Thymus (tissue), 11 donors: ENCODE measurements around the gene INO80C. TPM values are rescaled to one million over a fixed set of nuclear protein-coding genes. Genes with fewer than 3 reads are reported as not detected.
"Not testable (repeated sequence)": the region's sequence is repeated elsewhere in the genome, so short reads cannot be mapped to it uniquely, and the experiment has no call there.

Source experiments
- DNase-seq, 9 donors: peaks; one replicate each; pipeline ENCODE4 v3.0.0-alpha.2; 2013; ENCODE audit warnings: low spot score in 9 of 9, low read depth in 6 of 9, missing footprints in 1 of 9
- H3K27ac ChIP-seq, 2 donors: one replicate each; pipeline ENCODE4 v1.5.1; 2013; ENCODE audit warnings: control low read depth in 1 of 2, low read depth in 1 of 2, low read length in 1 of 2, mild to moderate bottlenecking in 1 of 2, moderate library complexity in 1 of 2
- H3K27me3 ChIP-seq, 2 donors: one replicate each; pipeline ENCODE4 v1.5.1; 2013; ENCODE audit warnings: low read length in 1 of 2; ENCODE audit not compliant: control insufficient read depth in 2 of 2, insufficient read depth in 1 of 2
- H3K36me3 ChIP-seq, 2 donors: one replicate each; pipeline ENCODE4 v1.5.1; 2013; ENCODE audit warnings: low read length in 1 of 2, mild to moderate bottlenecking in 1 of 2, moderate library complexity in 1 of 2; ENCODE audit not compliant: control insufficient read depth in 2 of 2, insufficient read depth in 2 of 2
- H3K4me1 ChIP-seq, 2 donors: one replicate each; pipeline ENCODE4 v1.5.1; 2013; ENCODE audit warnings: low read length in 2 of 2; ENCODE audit not compliant: control insufficient read depth in 2 of 2, insufficient read depth in 2 of 2
- H3K4me3 ChIP-seq, 2 donors: one replicate each; pipeline ENCODE4 v1.5.1; 2013; ENCODE audit warnings: low read length in 2 of 2, control low read depth in 1 of 2, mild to moderate bottlenecking in 1 of 2
- H3K9me3 ChIP-seq, 2 donors: one replicate each; pipeline ENCODE4 v1.5.1; 2013; ENCODE audit warnings: low read length in 1 of 2, mild to moderate bottlenecking in 1 of 2; ENCODE audit not compliant: control insufficient read depth in 2 of 2, insufficient read depth in 1 of 2
- WGBS: extraction: QIAGEN DNeasy Blood & Tissue Kit; methylation state at CpG from one replicate; pipeline ENCODE4 v1.1.7; 2013; 5-methylcytosine and 5-hydroxymethylcytosine counted together
- polyA plus RNA-seq: library from polyadenylated mRNA; stranded (reverse); fragments of 200-250 nt; gene quantifications from one replicate; pipeline ENCODE4 v1.2.3, GENCODE V29; 2013
- total RNA-seq: library from RNA; stranded (reverse); fragments of 120-200 nt; gene quantifications from one replicate; pipeline ENCODE4 v1.2.4, GENCODE V29; 2013
- donor health status: healthy.

The INO80C gene
- total and polyA plus RNA-seq, 2 donors = 7.1 to 32.6 TPM

DNA sequence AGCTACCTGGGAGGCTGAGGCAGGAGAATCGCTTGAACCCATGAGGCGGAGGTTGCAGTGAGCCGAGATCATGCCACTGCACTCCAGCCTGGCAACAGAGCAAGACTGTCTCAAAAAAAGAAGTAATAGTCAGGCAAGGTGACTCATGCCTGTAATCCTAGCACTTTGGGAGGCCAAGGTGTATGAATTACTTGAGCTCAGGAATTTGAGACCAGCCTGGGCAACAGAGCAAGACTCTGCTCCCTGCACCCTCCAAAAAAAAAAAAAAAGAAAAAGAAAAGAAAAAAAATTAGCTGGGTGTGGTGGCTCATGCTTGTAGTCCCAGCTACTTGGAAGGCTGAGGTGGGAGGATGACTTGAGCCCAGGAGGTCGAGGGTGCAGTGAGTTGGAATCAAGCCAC is 44.7 kb downstream of the INO80C start:
- not testable (repeated sequence) for DNase-seq, H3K9me3 ChIP-seq, H3K27me3 ChIP-seq, H3K36me3 ChIP-seq, H3K4me3 ChIP-seq, H3K27ac ChIP-seq, H3K4me1 ChIP-seq
- WGBS = 92% methylated on average over 4 of the region's 4 CpGs

DNA sequence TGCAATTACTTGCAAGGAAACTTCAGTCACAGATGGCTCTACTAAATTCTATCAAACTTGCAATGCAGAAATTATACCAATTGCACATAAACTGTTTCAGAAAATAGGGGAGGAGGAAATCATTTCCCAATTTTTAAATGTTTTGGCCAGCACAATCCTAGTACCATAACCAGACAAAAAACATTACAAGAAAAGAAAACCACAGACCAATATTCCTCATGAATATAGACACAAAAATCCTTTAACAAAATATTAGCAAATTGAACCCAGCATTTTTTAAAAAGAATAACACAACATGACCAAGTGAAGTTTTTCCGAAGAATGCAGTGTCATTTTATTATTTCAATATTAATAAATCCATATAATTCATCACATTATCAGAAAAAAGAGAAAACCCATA is 45.8 kb downstream of the INO80C start:
- Histone ChIP-seq H3K4me1 (no peaks in the 10 kb centered on the region), H3K4me3 (no peak overlapping the region), H3K9me3 (no peaks in the 10 kb centered on the region), H3K36me3 (no peaks in the 10 kb centered on the region), H3K27me3 (no peaks in the 10 kb centered on the region), H3K27ac (no peak overlapping the region)
- no peak for DNase-seq
- 96% methylated on average over 1 of the region's 1 CpG for WGBS

DNA sequence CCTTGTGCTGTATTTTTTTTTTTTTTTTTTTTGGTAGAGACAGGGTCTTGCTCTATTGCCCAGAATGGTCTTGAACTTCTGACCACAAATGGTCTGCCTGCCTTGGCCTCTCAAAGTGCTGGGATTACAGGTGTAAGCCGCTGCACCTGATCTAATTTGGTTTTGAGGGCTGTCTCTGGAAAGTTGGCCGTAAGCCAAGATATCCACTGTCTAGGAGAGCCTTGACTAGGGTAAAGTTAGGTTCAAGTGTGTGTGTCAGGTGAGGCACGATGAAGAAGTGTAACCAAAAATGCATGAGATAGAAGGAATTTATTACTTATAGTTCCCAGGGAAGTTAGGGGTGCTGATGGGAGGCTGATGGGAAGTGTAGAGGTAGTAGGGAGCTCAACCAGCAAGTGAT is 46.7 kb downstream of the INO80C start:
- H3K27me3 ChIP-seq = no peaks in the 10 kb centered on the region
- no peaks in the 10 kb centered on the region for H3K36me3 ChIP-seq
- H3K9me3 ChIP-seq = no peaks in the 10 kb centered on the region
- H3K4me1 ChIP-seq = no peaks in the 10 kb centered on the region
- no peak for DNase-seq
- H3K27ac ChIP-seq = no peak overlapping the region
- WGBS = 95% methylated on average over 3 of the region's 3 CpGs
- H3K4me3 ChIP-seq = no peak overlapping the region

DNA sequence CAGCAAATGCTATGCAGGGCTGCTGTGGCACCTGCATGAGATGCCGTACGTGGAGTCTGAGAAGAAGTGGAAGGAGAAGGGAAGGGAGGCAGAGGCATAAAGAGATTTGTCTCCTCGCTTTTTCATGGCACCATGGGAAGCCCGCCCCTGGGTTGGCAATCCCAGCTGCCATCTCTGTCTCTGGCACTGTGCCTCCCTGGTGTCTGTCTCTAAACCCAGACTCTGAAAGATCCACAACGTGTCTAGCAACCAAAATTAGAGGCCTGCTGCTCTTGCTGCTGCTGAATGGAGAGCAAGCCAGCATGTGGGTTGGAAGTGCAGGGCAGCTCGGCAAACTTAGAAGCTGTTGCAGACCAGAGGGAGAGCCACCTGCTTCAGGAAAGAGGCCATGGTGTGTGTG is 53.1 kb downstream of the INO80C start:
- WGBS = 96% methylated on average over 6 of the region's 6 CpGs
- no peaks in the 10 kb centered on the region for H3K36me3 ChIP-seq
- H3K27ac ChIP-seq = no peak overlapping the region
- DNase-seq = no peak
- H3K27me3 ChIP-seq = no peaks in the 10 kb centered on the region
- H3K4me1 ChIP-seq = no peaks in the 10 kb centered on the region
- no peak overlapping the region for H3K4me3 ChIP-seq
- H3K9me3 ChIP-seq = no peaks in the 10 kb centered on the region

DNA sequence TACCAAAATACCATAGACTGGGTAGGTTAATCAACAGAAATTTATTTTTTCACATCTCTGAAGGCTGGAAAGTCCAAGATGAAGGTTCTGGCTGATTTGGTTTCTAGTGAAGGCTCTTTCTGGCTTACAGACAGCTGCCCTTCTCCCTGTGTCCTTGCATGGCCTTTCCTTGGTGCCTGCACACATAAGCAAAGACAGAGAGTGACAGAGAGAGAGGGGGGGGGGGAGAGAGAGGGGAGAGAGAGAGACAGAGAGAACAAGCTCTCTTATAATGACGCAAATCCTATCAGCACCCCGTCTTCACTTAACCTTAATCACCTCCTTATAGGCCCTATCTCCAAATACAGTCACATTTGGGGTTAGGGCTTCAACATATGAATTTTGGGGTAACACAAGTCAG is 53.9 kb downstream of the INO80C start:
- no peak overlapping the region for H3K4me3 ChIP-seq
- no peaks in the 10 kb centered on the region for H3K27me3 ChIP-seq
- H3K9me3 ChIP-seq = no peaks in the 10 kb centered on the region
- WGBS = 92% methylated on average over 2 of the region's 2 CpGs
- DNase-seq = no peak
- no peaks in the 10 kb centered on the region for H3K4me1 ChIP-seq
- no peaks in the 10 kb centered on the region for H3K36me3 ChIP-seq
- H3K27ac ChIP-seq = no peak overlapping the region

DNA sequence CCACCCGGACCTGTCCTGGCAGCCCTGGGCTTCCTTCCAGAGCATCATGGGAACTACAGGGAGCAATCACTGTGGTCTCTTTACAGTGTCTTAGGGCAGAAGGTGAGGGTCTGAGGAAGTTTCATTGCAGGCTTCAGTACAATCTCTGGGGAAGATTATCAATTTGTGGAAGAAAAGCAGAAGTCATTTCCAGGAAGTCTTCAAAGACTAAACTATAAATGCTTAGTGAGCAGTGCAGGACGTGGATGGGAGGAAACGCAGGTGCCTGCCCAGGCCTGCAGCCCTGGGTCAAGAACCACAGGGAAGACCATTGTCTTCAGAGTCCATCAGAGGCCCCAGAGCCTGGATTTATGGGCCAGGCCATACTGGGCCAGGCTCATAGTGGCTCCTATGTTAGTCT is 54.3 kb downstream of the INO80C start:
- 77% methylated on average over 3 of the region's 3 CpGs for WGBS
- Histone ChIP-seq H3K4me3 (no peak overlapping the region), H3K9me3 (no peaks in the 10 kb centered on the region), H3K4me1 (no peaks in the 10 kb centered on the region), H3K36me3 (no peaks in the 10 kb centered on the region), H3K27me3 (no peaks in the 10 kb centered on the region), H3K27ac (no peak overlapping the region)
- no peak for DNase-seq

DNA sequence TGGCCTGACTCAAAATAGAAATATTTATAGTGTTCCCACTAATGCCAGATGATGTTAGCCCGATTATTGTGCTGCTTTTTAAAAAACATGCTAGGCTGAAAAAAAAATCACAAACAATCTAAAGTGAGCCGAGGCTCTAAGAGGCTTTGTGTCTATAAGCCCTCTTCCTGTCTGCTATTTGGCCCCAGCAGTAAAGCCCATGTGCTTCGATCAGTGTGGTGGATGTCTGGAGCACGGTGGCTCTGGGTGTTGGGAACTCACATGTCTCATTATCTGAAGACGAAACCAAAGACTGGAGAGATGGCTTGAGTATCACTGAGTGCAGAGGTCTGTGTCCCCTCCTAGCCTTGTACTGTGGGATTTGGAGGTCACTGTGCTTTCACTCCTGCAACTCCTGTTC is 55.1 kb downstream of the INO80C start:
- Histone ChIP-seq H3K9me3 (no peaks in the 10 kb centered on the region), H3K36me3 (no peaks in the 10 kb centered on the region), H3K27me3 (no peaks in the 10 kb centered on the region), H3K27ac (no peak overlapping the region), H3K4me1 (no peaks in the 10 kb centered on the region), H3K4me3 (no peak overlapping the region)
- 94% methylated on average over 5 of the region's 5 CpGs for WGBS
- DNase-seq = no peak

DNA sequence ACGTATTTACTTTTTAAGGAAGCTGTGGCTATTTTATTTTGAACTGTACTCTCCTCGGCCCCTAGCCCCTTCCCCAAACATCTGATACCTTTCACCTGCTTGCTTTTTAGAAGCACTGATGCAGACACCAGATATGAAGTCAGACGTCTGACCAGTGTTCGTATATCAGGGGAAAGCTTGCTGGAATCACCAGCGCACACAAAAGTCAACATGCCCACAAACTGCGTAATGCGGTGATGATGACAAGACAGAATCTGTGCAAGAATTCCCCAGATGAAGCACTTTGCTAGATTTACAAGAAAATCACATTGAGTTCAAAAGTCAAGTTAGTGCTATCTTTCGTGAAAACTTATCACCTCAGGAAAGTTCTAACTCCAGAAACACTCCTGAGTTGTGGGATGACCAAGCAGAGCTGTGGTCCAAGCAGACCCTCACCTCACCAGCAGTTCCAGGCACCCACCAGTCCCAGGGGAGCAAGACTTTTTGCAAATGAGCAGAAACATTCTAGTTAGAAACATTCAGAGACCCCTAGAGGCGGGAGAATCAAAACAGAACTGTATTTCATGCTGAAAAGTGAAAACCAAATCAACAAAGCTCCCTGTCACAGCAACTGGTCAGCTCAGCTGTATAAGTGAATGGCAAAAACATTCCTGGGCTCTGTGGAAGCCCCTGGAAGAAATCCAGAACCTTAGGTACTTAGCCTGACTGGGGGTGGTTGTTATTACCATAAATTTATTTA is 55.7 kb downstream of the INO80C start:
- H3K9me3 ChIP-seq = no peaks in the 10 kb centered on the region
- no peak for DNase-seq
- no peak overlapping the region for H3K4me3 ChIP-seq
- WGBS = 92% methylated on average over 9 of the region's 9 CpGs
- H3K27me3 ChIP-seq = no peaks in the 10 kb centered on the region
- H3K27ac ChIP-seq = peak overlapping the region; percentile 52 to 56
- no peaks in the 10 kb centered on the region for H3K4me1 ChIP-seq
- H3K36me3 ChIP-seq = no peaks in the 10 kb centered on the region

DNA sequence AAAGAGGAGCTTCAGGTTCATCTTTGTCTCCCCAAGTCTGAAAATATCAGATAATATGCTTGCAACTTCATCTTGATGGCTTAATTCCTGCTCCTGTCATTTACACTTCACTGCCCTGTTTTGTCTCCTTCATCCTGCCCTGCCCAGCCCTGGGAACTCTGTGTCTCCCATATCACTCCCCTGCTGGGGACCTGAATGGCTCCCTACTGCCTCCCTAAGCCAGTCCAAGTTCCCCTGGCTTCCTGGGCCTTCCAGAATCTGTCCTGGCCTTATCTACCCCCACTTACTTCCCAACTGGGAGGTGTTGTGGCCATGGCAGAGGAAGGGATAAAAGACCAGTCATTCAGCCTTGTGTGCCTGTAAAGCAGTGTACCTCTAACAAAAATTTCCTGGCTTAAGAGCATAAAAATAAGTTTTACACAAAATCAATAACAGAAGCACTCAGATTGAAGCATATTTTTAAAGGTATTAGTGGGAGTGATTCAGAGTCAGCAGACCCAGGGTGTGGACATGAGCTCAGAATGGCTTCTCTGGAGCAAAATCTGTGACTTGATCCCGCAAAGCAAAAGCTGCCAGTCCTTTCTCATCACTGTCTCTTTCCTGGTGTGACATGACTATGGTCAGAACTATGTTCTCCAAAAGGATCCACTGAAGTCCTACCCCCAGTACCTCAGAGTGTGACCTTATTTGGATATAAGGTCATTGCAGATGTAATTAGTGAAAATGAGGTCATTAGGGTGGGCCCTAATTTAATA is 59.1 kb downstream of the INO80C start:
- no peaks in the 10 kb centered on the region for H3K27me3 ChIP-seq
- H3K4me1 ChIP-seq = no peaks in the 10 kb centered on the region
- no peak overlapping the region for H3K4me3 ChIP-seq
- no peak overlapping the region for H3K27ac ChIP-seq
- WGBS = 98% methylated on average over 1 of the region's 1 CpG
- H3K9me3 ChIP-seq = no peaks in the 10 kb centered on the region
- no peaks in the 10 kb centered on the region for H3K36me3 ChIP-seq
- no peak for DNase-seq
